DND-41 (cell line): Measurements from ENCODE around the gene KRT4.

Experiments used
- ATAC-seq: fragments of 200-7000 bp; cut with Tn5 transposase; 3 replicates; pipeline ENCODE4 v1.9.1; 2021; ENCODE audit warnings: low read depth; ENCODE audit not compliant: insufficient read depth
- DNase-seq: peaks from one replicate; pipeline ENCODE4 v3.0.0-alpha.2; 2020
- H2AFZ ChIP-seq: 2 replicates; pipeline ENCODE4 v1.6.0; 2012; ENCODE audit warnings: low read depth, low read length
- H3K27ac ChIP-seq: 2 replicates; pipeline ENCODE4 v1.5.1; 2012; ENCODE audit warnings: low read length, inconsistent platforms
- H3K27me3 ChIP-seq: fragments of 200-600 bp; sonication (generic); 2 replicates; pipeline ENCODE4 v1.6.0; 2012; ENCODE audit warnings: low read length, mild to moderate bottlenecking, inconsistent platforms; ENCODE audit not compliant: insufficient read depth, poor library complexity
- H3K36me3 ChIP-seq: 2 replicates; pipeline ENCODE4 v1.5.1; 2012; ENCODE audit warnings: low read length, inconsistent platforms; ENCODE audit not compliant: insufficient read depth
- H3K4me1 ChIP-seq: 2 replicates; pipeline ENCODE4 v1.5.1; 2012; ENCODE audit warnings: mild to moderate bottlenecking, low read length; ENCODE audit not compliant: insufficient read depth
- H3K4me2 ChIP-seq: 2 replicates; pipeline ENCODE4 v1.6.0; 2012; ENCODE audit warnings: mild to moderate bottlenecking, moderate library complexity, low read length, inconsistent platforms; ENCODE audit not compliant: insufficient read depth
- H3K4me3 ChIP-seq, 2 experiments: fragments of 200-600 bp in 1 of 2; shearing (Covaris generic) in 1 of 2; 2 replicates each; pipeline ENCODE4 v1.5.1; 2012 to 2016; ENCODE audit warnings: inconsistent platforms in 2 of 2, low read length in 2 of 2, mild to moderate bottlenecking in 2 of 2, low read depth in 1 of 2, moderate library complexity in 1 of 2
- H3K79me2 ChIP-seq: 2 replicates; pipeline ENCODE4 v1.6.0; 2012; ENCODE audit warnings: low read length, inconsistent platforms; ENCODE audit not compliant: insufficient read depth
- H3K9ac ChIP-seq: 2 replicates; pipeline ENCODE4 v1.6.0; 2012; ENCODE audit warnings: low read depth, mild to moderate bottlenecking, inconsistent platforms, low read length, moderate library complexity
- H3K9me3 ChIP-seq: 2 replicates; pipeline ENCODE4 v1.5.1; 2012; ENCODE audit warnings: low read length, moderate library complexity, mild to moderate bottlenecking, inconsistent platforms; ENCODE audit not compliant: insufficient read depth, severe bottlenecking
- H4K20me1 ChIP-seq: 2 replicates; pipeline ENCODE4 v1.6.0; 2012; ENCODE audit warnings: low read length; ENCODE audit not compliant: insufficient read depth
- CTCF ChIP-seq: IDR thresholded peaks from 2 replicates; pipeline ENCODE4 v1.5.1; 2012; ENCODE audit warnings: borderline replicate concordance, low read length, moderate library complexity, mild to moderate bottlenecking; ENCODE audit not compliant: poor library complexity, severe bottlenecking; ENCODE audit errors: extremely low read depth
- EZH2 ChIP-seq: IDR thresholded peaks from 3 replicates; pipeline ENCODE4 v1.6.1; 2012; ENCODE audit warnings: borderline replicate concordance, low read depth, mild to moderate bottlenecking, moderate library complexity, low read length, inconsistent platforms; ENCODE audit not compliant: severe bottlenecking

Gene KRT4

GRCh38 chr12:52845946-52846345 lies 32.0 kb upstream of the KRT4 start:
- Histone ChIP-seq H2AFZ (no peak overlapping the region), H4K20me1 (no peaks in the 10 kb centered on the region), H3K9me3 (no peaks in the 10 kb centered on the region), H3K4me1 (no peaks in the 10 kb centered on the region), H3K36me3 (no peaks in the 10 kb centered on the region), H3K27ac (no peak overlapping the region), H3K9ac (no peak overlapping the region), H3K79me2 (no peaks in the 10 kb centered on the region), H3K4me3 (no peak overlapping the region), H3K4me2 (no peak overlapping the region), H3K27me3 (no peaks in the 10 kb centered on the region)
- ATAC-seq (no peak), DNase-seq (no peak)
- no peak for TF ChIP-seq CTCF

- H3K36me3 ChIP-seq, result no peaks in the 10 kb centered on the region
- no peak for DNase-seq
- no peaks in the 10 kb centered on the region for H3K27me3 ChIP-seq
- H3K9ac ChIP-seq, result no peak overlapping the region
- no peak for TF ChIP-seq CTCF
- no peak overlapping the region for H3K4me2 ChIP-seq
- H3K9me3 ChIP-seq, result no peaks in the 10 kb centered on the region
- H2AFZ ChIP-seq, result no peak overlapping the region
- no peak for ATAC-seq
- no peak overlapping the region for H3K4me3 ChIP-seq
- no peaks in the 10 kb centered on the region for H3K4me1 ChIP-seq
- H3K79me2 ChIP-seq, result no peaks in the 10 kb centered on the region
- H4K20me1 ChIP-seq, result no peaks in the 10 kb centered on the region
- H3K27ac ChIP-seq, result no peak overlapping the region
Observed at GRCh38 chr12:52844386-52844785, 30.5 kb upstream of the KRT4 start.

GRCh38 chr12:52839436-52840105 lies 25.7 kb upstream of the KRT4 start:
- DNase-seq, result no peak
- Histone ChIP-seq H3K4me2 (no peak overlapping the region), H4K20me1 (peaks cover 4% of the 10 kb centered on the region; the same call in 1 of the 2 replicates), H3K9me3 (no peaks in the 10 kb centered on the region), H3K79me2 (no peaks in the 10 kb centered on the region), H3K4me1 (no peaks in the 10 kb centered on the region), H3K36me3 (no peaks in the 10 kb centered on the region), H3K4me3 (no peak overlapping the region), H3K9ac (no peak overlapping the region), H2AFZ (no peak overlapping the region), H3K27me3 (peaks cover 17% of the 10 kb centered on the region), H3K27ac (no peak overlapping the region)
- ATAC-seq, result no peak
- TF ChIP-seq CTCF, result no peak
- no peak for TF ChIP-seq EZH2
